GM23248 (cell line): Measurements from ENCODE around the gene ARRDC1.

Experiments used
- EZH2 ChIP-seq: fragments of 200-600 bp; sonication (generic); IDR thresholded peaks from 2 replicates; pipeline ENCODE4 v1.6.1; 2018; ENCODE audit warnings: antibody characterized with exemption, mild to moderate bottlenecking; ENCODE audit not compliant: insufficient read depth, poor library complexity, severe bottlenecking
- EZH2phosphoT487 ChIP-seq: fragments of 200-600 bp; sonication (generic); IDR thresholded peaks from 2 replicates; pipeline ENCODE4 v1.6.1; 2018; ENCODE audit warnings: antibody characterized with exemption, moderate library complexity, mild to moderate bottlenecking, low read depth; ENCODE audit not compliant: insufficient read depth

DNA sequence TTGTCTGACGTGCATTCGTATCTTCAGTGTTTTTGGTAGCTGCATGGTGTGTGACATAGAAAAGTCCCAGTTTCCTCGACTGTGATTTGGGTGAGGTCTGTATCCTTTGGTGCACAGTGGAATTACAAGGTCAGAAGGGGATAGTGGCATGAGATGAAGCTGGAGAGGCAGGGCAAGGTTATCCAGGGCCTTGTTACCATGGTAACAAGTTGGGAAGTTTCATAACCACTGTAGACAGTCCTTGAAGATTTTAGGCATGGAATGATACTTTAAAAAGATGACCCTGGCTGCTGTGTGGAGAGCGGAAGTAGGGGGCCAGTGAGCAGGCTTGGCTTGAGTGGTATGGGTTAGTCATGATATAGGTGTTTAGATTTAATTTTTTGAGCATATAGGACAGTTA is 25.2 kb downstream of the ARRDC1 start:
- TF ChIP-seq EZH2 (no peak), EZH2phosphoT487 (no peak)
